Neural progenitor cell (in vitro differentiated cells): ENCODE data around the gene ABTB2. TPM values are rescaled to one million over a fixed set of nuclear protein-coding genes. Genes with fewer than 3 reads are reported as not detected.
A peak's percentile ranks its signal among the peaks of the same experiment; 100 is the strongest.

Experiments used
- DNase-seq: peaks from one replicate; pipeline ENCODE4 v3.0.0-alpha.2; 2016; ENCODE audit warnings: low spot score
- H2AFZ ChIP-seq: fragments of 200-600 bp; sonication (generic); replicated peaks from 2 replicates; pipeline ENCODE4 v1.6.1; 2016; ENCODE audit warnings: antibody characterized with exemption
- H3F3A ChIP-seq: fragments of 200-600 bp; sonication (generic); 2 replicates; pipeline ENCODE4 v1.6.1; 2016; ENCODE audit warnings: antibody characterized with exemption, low read depth
- H3K27ac ChIP-seq: fragments of 200-600 bp; sonication (generic); 2 replicates; pipeline ENCODE4 v1.5.1; 2016; ENCODE audit warnings: mild to moderate bottlenecking
- H3K27me3 ChIP-seq: fragments of 200-600 bp; sonication (generic); 2 replicates; pipeline ENCODE4 v1.6.1; 2016; ENCODE audit warnings: mild to moderate bottlenecking, moderate library complexity
- H3K36me3 ChIP-seq: fragments of 200-600 bp; sonication (generic); 2 replicates; pipeline ENCODE4 v1.5.1; 2016
- H3K4me1 ChIP-seq: fragments of 200-600 bp; sonication (generic); 2 replicates; pipeline ENCODE4 v1.6.1; 2016; ENCODE audit warnings: mixed run types
- H3K4me2 ChIP-seq: fragments of 200-600 bp; sonication (generic); 2 replicates; pipeline ENCODE4 v1.6.1; 2016
- H3K4me3 ChIP-seq: fragments of 200-600 bp; sonication (generic); 2 replicates; pipeline ENCODE4 v1.5.1; 2016
- H3K79me2 ChIP-seq: fragments of 200-600 bp; sonication (generic); 2 replicates; pipeline ENCODE4 v1.6.1; 2016; ENCODE audit warnings: low read depth
- H3K9ac ChIP-seq: fragments of 200-600 bp; sonication (generic); 2 replicates; pipeline ENCODE4 v1.6.1; 2016
- H3K9me3 ChIP-seq: fragments of 200-600 bp; sonication (generic); 2 replicates; pipeline ENCODE4 v1.5.1; 2016; ENCODE audit warnings: low read depth
- H4K20me1 ChIP-seq: fragments of 200-600 bp; sonication (generic); 2 replicates; pipeline ENCODE4 v1.6.1; 2016; ENCODE audit warnings: low read depth
- H3K27ac Mint-ChIP-seq: 3 replicates; pipeline ENCODE4 v1.8.0; 2021; ENCODE audit warnings: mixed read lengths
- H3K27me3 Mint-ChIP-seq: 2 replicates; pipeline ENCODE4 v1.8.0; 2022; ENCODE audit warnings: low read depth, mild to moderate bottlenecking, inconsistent platforms, moderate library complexity, mixed read lengths; ENCODE audit not compliant: insufficient read depth
- H3K36me3 Mint-ChIP-seq: 3 replicates; pipeline ENCODE4 v1.8.0; 2021; ENCODE audit warnings: mixed read lengths
- H3K4me1 Mint-ChIP-seq: 3 replicates; pipeline ENCODE4 v1.8.0; 2021; ENCODE audit warnings: mixed read lengths
- H3K4me3 Mint-ChIP-seq: 3 replicates; pipeline ENCODE4 v1.8.0; 2021; ENCODE audit warnings: mild to moderate bottlenecking, moderate library complexity, mixed read lengths
- H3K9me3 Mint-ChIP-seq: 3 replicates; pipeline ENCODE4 v1.8.0; 2020; ENCODE audit warnings: mixed read lengths
- EZH2 ChIP-seq: fragments of 200-600 bp; sonication (generic); IDR thresholded peaks from 2 replicates; pipeline ENCODE4 v1.6.1; 2017; ENCODE audit warnings: antibody characterized with exemption, mild to moderate bottlenecking, moderate library complexity
- EZH2phosphoT487 ChIP-seq: fragments of 200-600 bp; sonication (generic); IDR thresholded peaks from 2 replicates; pipeline ENCODE4 v1.6.1; 2017; ENCODE audit warnings: antibody characterized with exemption
- total RNA-seq: library from RNA; depleted of rRNA; stranded (reverse); fragments of >200 nt; gene quantifications from 2 replicates; pipeline ENCODE4 v1.2.3, GENCODE V29; 2015; ENCODE audit warnings: low replicate concordance
- TF ChIP-seq, protein P1 (sequence below): fragments of 200-600 bp; sonication (generic); IDR thresholded peaks from 2 replicates; pipeline ENCODE4 v1.5.1; 2017; ENCODE audit warnings: antibody characterized with exemption, mild to moderate bottlenecking

ABTB2 gene
- total RNA-seq, 1 donor from 2014 or later: 0.37 TPM

DNA sequence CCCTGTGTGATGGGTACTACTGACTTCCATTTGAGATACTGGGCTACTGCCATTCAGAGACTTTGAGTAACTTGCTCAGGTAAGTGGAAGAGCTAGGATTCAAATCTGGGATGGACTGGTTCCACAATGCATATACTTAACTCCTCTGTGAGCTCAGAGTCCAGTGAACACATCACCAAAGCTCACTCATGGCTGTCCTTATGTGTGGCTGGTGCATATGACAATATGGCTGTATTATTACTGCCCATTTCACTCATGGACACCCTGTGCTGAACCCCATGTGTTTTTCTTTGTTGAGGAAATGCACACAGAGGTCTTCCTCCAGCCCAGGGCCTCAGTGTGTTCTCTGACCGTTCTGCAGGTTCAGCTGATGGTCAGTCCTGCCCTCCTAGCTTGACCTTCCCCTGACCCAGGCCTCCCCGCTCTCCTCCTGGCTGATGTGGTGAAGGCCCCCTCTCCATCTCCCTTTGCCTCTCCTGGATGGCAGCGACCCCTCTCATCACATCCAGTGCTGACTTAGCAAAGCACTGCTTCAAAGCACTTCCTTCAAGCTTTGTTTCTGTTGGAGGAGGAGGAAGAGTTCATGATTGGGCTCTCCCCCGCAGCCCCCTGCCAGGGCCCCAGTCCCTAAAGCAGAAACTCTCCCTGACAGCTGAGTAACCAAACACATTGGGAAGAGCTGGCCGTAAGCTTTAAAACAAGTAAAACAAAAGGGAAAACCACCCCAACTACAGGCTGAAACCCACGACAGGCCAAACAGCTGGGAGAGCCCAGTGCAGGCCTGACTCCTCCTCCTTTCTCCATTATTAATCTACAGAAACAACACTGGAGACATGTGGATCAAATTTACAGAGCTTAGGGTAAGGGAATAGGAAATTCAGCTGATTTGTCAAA is 151.2 kb downstream of the ABTB2 start:
- Histone ChIP-seq H3K27ac (no peak overlapping the region), H3K9me3 (no peaks in the 10 kb centered on the region), H3F3A (peaks cover 11% of the 10 kb centered on the region), H3K27me3 (no peaks in the 10 kb centered on the region), H3K79me2 (no peaks in the 10 kb centered on the region), H4K20me1 (no peaks in the 10 kb centered on the region), H3K4me3 (no peak overlapping the region), H2AFZ (peak overlapping the region; percentile 30), H3K4me1 (peaks cover 15% of the 10 kb centered on the region), H3K4me2 (peak overlapping the region; percentile 43), H3K36me3 (no peaks in the 10 kb centered on the region), H3K9ac (no peak overlapping the region)
- Mint-ChIP-seq H3K4me1 (peaks cover 57% of the 10 kb centered on the region), H3K27ac (peak overlapping the region; percentile 67), H3K4me3 (peak overlapping the region; percentile 9), H3K9me3 (no peaks in the 10 kb centered on the region), H3K27me3 (peaks cover 2% of the 10 kb centered on the region), H3K36me3 (no peaks in the 10 kb centered on the region)
- DNase-seq: peak; percentile 55
- TF ChIP-seq EZH2: no peak
- TF ChIP-seq EZH2phosphoT487: no peak
- TF ChIP-seq, protein P1, sequence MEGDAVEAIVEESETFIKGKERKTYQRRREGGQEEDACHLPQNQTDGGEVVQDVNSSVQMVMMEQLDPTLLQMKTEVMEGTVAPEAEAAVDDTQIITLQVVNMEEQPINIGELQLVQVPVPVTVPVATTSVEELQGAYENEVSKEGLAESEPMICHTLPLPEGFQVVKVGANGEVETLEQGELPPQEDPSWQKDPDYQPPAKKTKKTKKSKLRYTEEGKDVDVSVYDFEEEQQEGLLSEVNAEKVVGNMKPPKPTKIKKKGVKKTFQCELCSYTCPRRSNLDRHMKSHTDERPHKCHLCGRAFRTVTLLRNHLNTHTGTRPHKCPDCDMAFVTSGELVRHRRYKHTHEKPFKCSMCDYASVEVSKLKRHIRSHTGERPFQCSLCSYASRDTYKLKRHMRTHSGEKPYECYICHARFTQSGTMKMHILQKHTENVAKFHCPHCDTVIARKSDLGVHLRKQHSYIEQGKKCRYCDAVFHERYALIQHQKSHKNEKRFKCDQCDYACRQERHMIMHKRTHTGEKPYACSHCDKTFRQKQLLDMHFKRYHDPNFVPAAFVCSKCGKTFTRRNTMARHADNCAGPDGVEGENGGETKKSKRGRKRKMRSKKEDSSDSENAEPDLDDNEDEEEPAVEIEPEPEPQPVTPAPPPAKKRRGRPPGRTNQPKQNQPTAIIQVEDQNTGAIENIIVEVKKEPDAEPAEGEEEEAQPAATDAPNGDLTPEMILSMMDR: no peak

DNA sequence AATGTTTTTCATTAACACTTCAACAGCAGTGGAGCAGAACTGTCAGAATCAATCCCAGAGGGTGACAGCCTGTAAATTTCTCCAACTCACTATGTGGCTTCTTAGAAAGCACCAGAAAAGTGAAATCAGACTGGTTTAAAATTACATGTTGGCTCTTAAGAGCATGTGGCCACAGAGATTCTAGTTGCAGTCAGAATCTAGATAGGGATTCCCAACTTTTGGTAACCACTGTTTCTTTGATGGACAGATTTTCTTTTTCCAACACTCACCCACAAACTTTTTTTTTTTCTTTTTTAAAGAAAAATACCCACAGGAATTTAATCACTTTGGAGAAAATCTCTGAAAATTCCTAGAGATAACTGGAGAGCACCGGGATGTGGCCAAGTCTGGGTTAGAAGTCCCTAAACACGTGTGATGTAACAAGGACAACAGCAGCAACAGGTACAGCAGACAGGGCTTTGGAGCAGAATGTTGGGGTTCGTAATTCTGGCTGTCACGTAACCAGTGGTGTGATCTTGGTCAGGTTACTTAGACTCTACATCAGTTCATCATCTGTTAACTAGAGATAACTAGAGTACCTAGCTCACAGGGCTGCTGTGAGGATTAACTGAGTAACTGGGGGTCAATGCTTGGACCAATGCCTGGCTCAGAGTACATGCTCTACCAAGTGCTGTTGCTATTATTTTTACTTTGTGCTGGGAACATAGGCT is 152.3 kb downstream of the ABTB2 start:
- Histone ChIP-seq H4K20me1 (no peaks in the 10 kb centered on the region), H3K9me3 (no peaks in the 10 kb centered on the region), H2AFZ (no peak overlapping the region), H3K9ac (no peak overlapping the region), H3F3A (peaks cover 11% of the 10 kb centered on the region), H3K79me2 (no peaks in the 10 kb centered on the region), H3K4me3 (no peak overlapping the region), H3K36me3 (no peaks in the 10 kb centered on the region), H3K4me2 (no peak overlapping the region), H3K4me1 (peaks cover 20% of the 10 kb centered on the region), H3K27me3 (no peaks in the 10 kb centered on the region), H3K27ac (no peak overlapping the region)
- Mint-ChIP-seq H3K36me3 (no peaks in the 10 kb centered on the region), H3K27ac (no peak overlapping the region), H3K9me3 (no peaks in the 10 kb centered on the region), H3K27me3 (peaks cover 2% of the 10 kb centered on the region), H3K4me3 (no peak overlapping the region), H3K4me1 (peaks cover 61% of the 10 kb centered on the region)
- TF ChIP-seq, protein P1: no peak
- no peak for TF ChIP-seq EZH2
- DNase-seq: no peak

DNA sequence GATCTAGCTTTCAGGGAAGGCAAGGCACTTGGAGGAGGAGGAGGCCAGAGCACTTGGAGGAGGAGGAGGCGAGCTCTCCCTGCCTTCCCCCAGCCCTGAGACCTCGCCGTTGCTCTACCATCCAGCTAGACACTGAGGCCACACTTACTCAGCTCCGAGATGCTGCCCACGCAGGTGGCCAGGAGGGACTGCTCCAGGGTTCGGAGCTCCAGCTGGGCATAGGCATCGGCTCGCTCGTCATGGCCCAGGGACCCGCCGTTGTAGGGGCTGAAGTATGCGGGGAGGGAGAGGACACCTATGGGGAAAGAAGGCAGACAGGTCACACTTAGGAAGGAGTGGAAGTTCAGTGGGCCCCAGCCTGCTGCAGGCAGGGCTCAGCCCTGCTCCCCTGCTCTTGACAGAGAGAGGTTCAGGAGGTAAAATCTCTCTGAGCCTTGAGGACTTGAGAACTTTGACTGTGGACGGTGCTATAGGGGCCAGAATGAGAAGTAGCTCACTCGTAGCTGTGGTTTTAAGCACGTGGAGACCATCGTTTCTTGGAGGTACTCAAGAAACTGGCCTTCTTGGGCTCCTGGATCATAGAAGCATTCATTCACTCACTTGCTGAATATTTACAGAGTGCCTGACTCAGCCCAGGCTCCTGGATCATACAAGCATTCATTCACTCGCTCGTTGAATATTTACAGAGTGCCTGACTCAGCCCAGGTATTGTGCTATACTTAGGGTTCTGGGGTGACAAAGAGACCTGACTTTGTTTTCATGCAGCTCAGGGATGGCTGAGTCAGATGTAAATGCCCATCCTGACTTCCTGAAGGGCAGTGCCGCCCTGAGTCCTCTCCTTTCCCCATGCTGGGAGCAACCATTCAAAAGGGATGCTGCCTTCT is 153.2 kb downstream of the ABTB2 start:
- no peak overlapping the region for H3K27ac Mint-ChIP-seq
- TF ChIP-seq EZH2: no peak
- TF ChIP-seq, protein P1: no peak
- no peak for TF ChIP-seq EZH2phosphoT487
- H3K27me3 Mint-ChIP-seq: peaks cover 2% of the 10 kb centered on the region
- Histone ChIP-seq H3K4me2 (no peak overlapping the region), H4K20me1 (no peaks in the 10 kb centered on the region), H2AFZ (no peak overlapping the region), H3K79me2 (no peaks in the 10 kb centered on the region), H3K36me3 (no peaks in the 10 kb centered on the region), H3K4me3 (no peak overlapping the region), H3K4me1 (peaks cover 20% of the 10 kb centered on the region), H3K9me3 (no peaks in the 10 kb centered on the region), H3K27ac (no peak overlapping the region), H3F3A (peaks cover 11% of the 10 kb centered on the region), H3K9ac (no peak overlapping the region), H3K27me3 (no peaks in the 10 kb centered on the region)
- H3K9me3 Mint-ChIP-seq: no peaks in the 10 kb centered on the region
- H3K4me1 Mint-ChIP-seq: peaks cover 57% of the 10 kb centered on the region
- DNase-seq: no peak
- H3K36me3 Mint-ChIP-seq: no peaks in the 10 kb centered on the region
- no peak overlapping the region for H3K4me3 Mint-ChIP-seq
